GM13976 (cell line): Measurements from ENCODE around the gene HOXA3.

Experiments
- DNase-seq: peaks from one replicate; pipeline ENCODE4 v3.0.0; 2012; ENCODE audit warnings: low spot score
- CTCF ChIP-seq: IDR thresholded peaks from 2 replicates; pipeline ENCODE4 v1.5.1; 2012; ENCODE audit warnings: borderline replicate concordance, mild to moderate bottlenecking; ENCODE audit not compliant: insufficient read depth; ENCODE audit errors: extremely low read depth, missing control alignments, control extremely low read depth
- in situ Hi-C: fragments of 300-500 bp; cut with MboI; formaldehyde crosslinking; loops from one replicate; pipeline ENCODE4 v1.12.0; 2022; ENCODE audit warnings: low sequenced_read_pairs, mixed read lengths, inconsistent platforms; ENCODE audit not compliant: unreplicated experiment

The HOXA3 gene

GRCh38 chr7:27161721-27162560 lies 9.6 kb upstream of the HOXA3 start:
- TF ChIP-seq CTCF, result no peak
- DNase-seq, result no peak
- in situ Hi-C loops, result loop anchor here (10.0 to 25.0 kb wide), 2 partner anchors 650 to 1297 kb away; no protein-coding TSS in a partner anchor

GRCh38 chr7:27161214-27161720 lies 8.9 kb upstream of the HOXA3 start:
- TF ChIP-seq CTCF, result peak; percentile 15
- no peak for DNase-seq
- in situ Hi-C loops, result loop anchor here (10.0 to 25.0 kb wide), 2 partner anchors 649 to 1296 kb away; no protein-coding TSS in a partner anchor

- DNase-seq, result peak; percentile 90
- in situ Hi-C loops, result loop anchor here (10.0 to 25.0 kb wide), 2 partner anchors 648 to 1296 kb away; no protein-coding TSS in a partner anchor
- peak; percentile 98 for TF ChIP-seq CTCF
Measured at GRCh38 chr7:27160546-27161213, 8.3 kb upstream of the HOXA3 start.

- in situ Hi-C loops, result loop anchor here (10.0 to 25.0 kb wide), 2 partner anchors 648 to 1295 kb away; no protein-coding TSS in a partner anchor
- no peak for TF ChIP-seq CTCF
- no peak for DNase-seq
Measured at GRCh38 chr7:27160145-27160545, 7.8 kb upstream of the HOXA3 start.

- in situ Hi-C loops, result loop anchor here (5.0 to 25.0 kb wide), 5 partner anchors 305 to 1295 kb away; no protein-coding TSS in a partner anchor
- TF ChIP-seq CTCF, result no peak
- DNase-seq, result no peak
Measured at GRCh38 chr7:27159266-27160144, 7.1 kb upstream of the HOXA3 start.
